CD4-positive, CD25-positive, alpha-beta regulatory T cell (primary cell): ENCODE results near the gene SPATA2L. TPM values are rescaled to one million over a fixed set of nuclear protein-coding genes. Genes with fewer than 3 reads are reported as not detected.

Experiments used
- ATAC-seq, 2 donors: fragments of 150-1000 bp; cut with Tn5 transposase; one replicate each; pipeline ENCODE4 v1.10.0; 2021; ENCODE audit warnings: low read depth in 2 of 2, moderate number of reproducible peaks in 2 of 2, moderate library complexity in 1 of 2
- DNase-seq, 3 donors: peaks; one replicate each; pipeline versions ENCODE4 v3.0.0 to v3.0.0-alpha.2; 2012 to 2022; ENCODE audit warnings: mixed read lengths in 1 of 3
- H3K27ac ChIP-seq: one replicate; pipeline ENCODE4 v1.7.0; 2013; ENCODE audit warnings: mild to moderate bottlenecking, low read length; ENCODE audit not compliant: insufficient read depth, poor library complexity, severe bottlenecking
- H3K27me3 ChIP-seq: one replicate; pipeline ENCODE4 v1.7.0; 2013; ENCODE audit warnings: low read length; ENCODE audit not compliant: control insufficient read depth, insufficient read depth
- H3K36me3 ChIP-seq: one replicate; pipeline ENCODE4 v1.7.0; 2013; ENCODE audit warnings: mild to moderate bottlenecking, low read length, moderate library complexity; ENCODE audit not compliant: control insufficient read depth, insufficient read depth
- H3K4me1 ChIP-seq: 2 replicates; pipeline ENCODE4 v1.7.0; 2013; ENCODE audit warnings: mild to moderate bottlenecking, low read length; ENCODE audit not compliant: insufficient read depth, control insufficient read depth, poor library complexity, severe bottlenecking
- H3K4me3 ChIP-seq: one replicate; pipeline ENCODE4 v1.7.0; 2013; ENCODE audit warnings: low read depth, mild to moderate bottlenecking, low read length, moderate library complexity
- H3K9me3 ChIP-seq, 2 experiments: 1 replicate in 1 of 2; 2 replicates in 1 of 2; pipeline ENCODE4 v1.7.0; 2013; ENCODE audit warnings: low read length in 2 of 2, mild to moderate bottlenecking in 1 of 2, moderate library complexity in 1 of 2; ENCODE audit not compliant: control insufficient read depth in 2 of 2
- H3K27ac Mint-ChIP-seq, 3 donors: one replicate each; pipeline ENCODE4 v1.8.0; 2020 to 2022; ENCODE audit warnings: mild to moderate bottlenecking in 3 of 3, mixed read lengths in 3 of 3, moderate library complexity in 2 of 3
- H3K27me3 Mint-ChIP-seq: one replicate; pipeline ENCODE4 v1.8.0; 2022; ENCODE audit warnings: mild to moderate bottlenecking, mixed read lengths
- H3K36me3 Mint-ChIP-seq: one replicate; pipeline ENCODE4 v1.8.0; 2020; ENCODE audit warnings: mixed read lengths
- H3K4me1 Mint-ChIP-seq, 4 donors: one replicate each; pipeline ENCODE4 v1.8.0; 2020 to 2022; ENCODE audit warnings: mixed read lengths in 4 of 4, mild to moderate bottlenecking in 1 of 4
- H3K4me3 Mint-ChIP-seq, 4 donors: one replicate each; pipeline ENCODE4 v1.8.0; 2020 to 2022; ENCODE audit warnings: mild to moderate bottlenecking in 4 of 4, mixed read lengths in 4 of 4, moderate library complexity in 3 of 4
- H3K9me3 Mint-ChIP-seq, 7 donors: one replicate each; pipeline ENCODE4 v1.8.0; 2020 to 2022; ENCODE audit warnings: mixed read lengths in 7 of 7, mild to moderate bottlenecking in 3 of 7, moderate library complexity in 2 of 7
- polyA plus RNA-seq, 4 donors: library from polyadenylated mRNA; unstranded; fragments of 300-500 nt; fragmentation: Illumina TruSeq; gene quantifications; one replicate each; pipeline ENCODE4 v1.2.3, GENCODE V29; 2021
- total RNA-seq: library from RNA; stranded (reverse); gene quantifications from one replicate; pipeline ENCODE4 v1.2.3, GENCODE V29; 2022

Gene SPATA2L
- total and polyA plus RNA-seq, 5 donors from 2014 or later, result 5.6 to 15.6 (median 8.4) TPM

GRCh38 chr16:89741342-89742014 is 40.0 kb upstream of the SPATA2L start:
- H3K4me1 ChIP-seq, result peaks cover 13% of the 10 kb centered on the region
- no peak overlapping the region for H3K27ac ChIP-seq
- ATAC-seq (no peak), DNase-seq (no peak)
- no peaks in the 10 kb centered on the region for H3K9me3 ChIP-seq
- no peaks in the 10 kb centered on the region for H3K27me3 ChIP-seq
- H3K4me3 ChIP-seq, result no peak overlapping the region
- Mint-ChIP-seq H3K4me3 (no peak overlapping the region), H3K36me3 (peaks cover 8% of the 10 kb centered on the region), H3K27ac (peak overlapping the region in 2 of 3 donors; percentile 67 to 68), H3K27me3 (no peaks in the 10 kb centered on the region), H3K4me1 (peaks cover 0 to 37% (median 14%) of the 10 kb centered on the region in 4 donors), H3K9me3 (no peaks in the 10 kb centered on the region)
- H3K36me3 ChIP-seq, result peaks cover 64% of the 10 kb centered on the region

DNA sequence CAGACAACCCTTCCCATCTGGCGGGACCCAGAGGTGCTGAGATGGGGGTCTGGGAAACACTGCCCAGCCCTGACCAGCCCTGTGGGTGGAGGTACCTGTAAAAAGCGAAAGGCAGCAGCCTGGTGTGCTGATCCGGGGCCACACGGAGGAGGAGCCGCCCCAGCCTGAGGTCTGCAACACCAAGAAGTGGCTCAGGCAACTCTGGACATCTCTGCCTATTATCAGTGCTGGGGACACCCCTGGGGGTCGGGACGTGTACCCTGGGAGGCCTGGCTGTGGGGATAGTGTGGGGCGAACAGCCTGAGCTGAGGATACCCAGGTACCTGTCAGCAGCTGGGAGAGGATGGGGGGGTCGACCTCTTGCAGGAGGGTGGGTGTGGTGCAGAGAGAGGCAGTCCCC is 37.9 kb upstream of the SPATA2L start:
- DNase-seq (no peak), ATAC-seq (no peak)
- peaks cover 0 to 50% (median 20%) of the 10 kb centered on the region in 4 donors for H3K4me1 Mint-ChIP-seq
- no peak overlapping the region for H3K27ac Mint-ChIP-seq
- no peaks in the 10 kb centered on the region for H3K9me3 Mint-ChIP-seq
- Histone ChIP-seq H3K27ac (no peak overlapping the region), H3K4me1 (peaks cover 20% of the 10 kb centered on the region), H3K4me3 (no peak overlapping the region), H3K36me3 (peaks cover 73% of the 10 kb centered on the region), H3K27me3 (no peaks in the 10 kb centered on the region), H3K9me3 (no peaks in the 10 kb centered on the region)
- H3K36me3 Mint-ChIP-seq, result peaks cover 17% of the 10 kb centered on the region
- no peak overlapping the region for H3K4me3 Mint-ChIP-seq
- no peaks in the 10 kb centered on the region for H3K27me3 Mint-ChIP-seq

- no peaks in the 10 kb centered on the region for H3K27me3 ChIP-seq
- Mint-ChIP-seq H3K36me3 (peaks cover 20% of the 10 kb centered on the region), H3K27me3 (no peaks in the 10 kb centered on the region), H3K4me3 (no peak overlapping the region), H3K4me1 (peaks cover 0 to 52% (median 21%) of the 10 kb centered on the region in 4 donors), H3K9me3 (no peaks in the 10 kb centered on the region), H3K27ac (peak overlapping the region in 1 of 3 donors; percentile 26)
- peaks cover 20% of the 10 kb centered on the region for H3K4me1 ChIP-seq
- H3K27ac ChIP-seq, result no peak overlapping the region
- H3K36me3 ChIP-seq, result peaks cover 75% of the 10 kb centered on the region
- no peak for DNase-seq
- no peak for ATAC-seq
- H3K4me3 ChIP-seq, result no peak overlapping the region
- H3K9me3 ChIP-seq, result no peaks in the 10 kb centered on the region
Measured at GRCh38 chr16:89738538-89739317, 37.2 kb upstream of the SPATA2L start.

DNA sequence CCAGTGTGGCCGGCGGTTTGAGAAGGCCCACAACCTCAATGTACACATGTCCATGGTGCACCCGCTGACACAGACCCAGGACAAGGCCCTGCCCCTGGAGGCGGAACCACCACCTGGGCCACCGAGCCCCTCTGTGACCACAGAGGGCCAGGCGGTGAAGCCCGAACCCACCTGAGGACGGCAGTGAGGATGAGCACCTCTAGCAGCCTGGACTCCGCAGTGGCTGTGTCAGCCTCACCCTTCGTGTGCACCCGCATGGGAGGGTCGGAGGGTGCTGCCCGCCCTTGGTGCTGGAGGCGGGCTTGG is 36.5 kb upstream of the SPATA2L start:
- H3K27me3 ChIP-seq, result no peaks in the 10 kb centered on the region
- DNase-seq (no peak), ATAC-seq (no peak)
- peak overlapping the region; percentile 49 for H3K27ac ChIP-seq
- H3K27me3 Mint-ChIP-seq, result no peaks in the 10 kb centered on the region
- no peak overlapping the region for H3K4me3 ChIP-seq
- peaks cover 20% of the 10 kb centered on the region for H3K4me1 ChIP-seq
- H3K36me3 ChIP-seq, result peaks cover 82% of the 10 kb centered on the region
- peak overlapping the region in 1 of 4 donors; percentile 47 for H3K4me3 Mint-ChIP-seq
- peak overlapping the region in 2 of 3 donors; percentile 26 to 66 for H3K27ac Mint-ChIP-seq
- peaks cover 27% of the 10 kb centered on the region for H3K36me3 Mint-ChIP-seq
- peaks cover 0 to 51% (median 21%) of the 10 kb centered on the region in 4 donors for H3K4me1 Mint-ChIP-seq
- no peaks in the 10 kb centered on the region for H3K9me3 Mint-ChIP-seq
- H3K9me3 ChIP-seq, result no peaks in the 10 kb centered on the region

- no peaks in the 10 kb centered on the region for H3K27me3 Mint-ChIP-seq
- peak; percentile 30 to 37 for ATAC-seq
- H3K36me3 Mint-ChIP-seq, result peaks cover 28% of the 10 kb centered on the region
Measured at GRCh38 chr16:89737341-89738071, 36.0 kb upstream of the SPATA2L start.

GRCh38 chr16:89736554-89736953 is 35.0 kb upstream of the SPATA2L start:
- H3K27me3 Mint-ChIP-seq, result no peaks in the 10 kb centered on the region
- Histone ChIP-seq H3K9me3 (no peaks in the 10 kb centered on the region), H3K4me1 (peaks cover 24% of the 10 kb centered on the region), H3K4me3 (no peak overlapping the region), H3K27me3 (no peaks in the 10 kb centered on the region), H3K36me3 (peaks cover 94% of the 10 kb centered on the region), H3K27ac (peak overlapping the region; percentile 49)
- peak overlapping the region in 1 of 3 donors; percentile 60 for H3K27ac Mint-ChIP-seq
- H3K4me1 Mint-ChIP-seq, result peaks cover 4 to 61% (median 26%) of the 10 kb centered on the region in 4 donors
- DNase-seq, result no peak
- no peaks in the 10 kb centered on the region for H3K9me3 Mint-ChIP-seq
- peak overlapping the region in 1 of 4 donors; percentile 65 for H3K4me3 Mint-ChIP-seq
- no peak for ATAC-seq
- peaks cover 33% of the 10 kb centered on the region for H3K36me3 Mint-ChIP-seq

More at GRCh38 chr16:89737341-89738071, 36.0 kb upstream of the SPATA2L start:
- Histone ChIP-seq H3K27ac (peak overlapping the region; percentile 49), H3K4me1 (peaks cover 20% of the 10 kb centered on the region), H3K27me3 (no peaks in the 10 kb centered on the region), H3K36me3 (peaks cover 88% of the 10 kb centered on the region), H3K4me3 (no peak overlapping the region), H3K9me3 (no peaks in the 10 kb centered on the region)
- Mint-ChIP-seq H3K27ac (peak overlapping the region; percentile 36 to 66 (median 60)), H3K4me3 (peak overlapping the region; percentile 41 to 85 (median 60)), H3K4me1 (peaks cover 0 to 53% (median 21%) of the 10 kb centered on the region in 4 donors), H3K9me3 (no peaks in the 10 kb centered on the region)
- DNase-seq, result peak in 2 of 3 donors; percentile 68 to 71

DNA sequence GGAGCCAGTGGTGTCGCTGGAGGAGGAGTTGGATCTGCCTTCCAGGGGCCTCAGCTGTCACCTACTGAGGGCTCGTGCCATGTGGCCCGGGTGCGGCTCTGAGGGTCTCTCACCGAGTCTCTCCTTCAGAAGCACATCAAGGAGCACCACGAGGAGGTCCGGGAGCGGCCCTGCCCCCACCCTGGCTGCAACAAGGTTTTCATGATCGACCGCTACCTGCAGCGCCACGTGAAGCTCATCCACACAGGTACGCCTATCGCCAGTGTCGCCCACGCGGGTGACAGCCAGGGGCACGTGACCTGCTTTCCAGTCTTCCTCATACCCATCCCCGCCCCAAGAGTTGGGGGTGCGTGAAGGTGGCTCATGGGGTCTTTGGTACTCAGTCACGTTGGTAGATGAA is 32.3 kb upstream of the SPATA2L start:
- DNase-seq (no peak), ATAC-seq (no peak)
- Histone ChIP-seq H3K36me3 (peaks cover 94% of the 10 kb centered on the region), H3K4me3 (no peak overlapping the region), H3K27me3 (no peaks in the 10 kb centered on the region), H3K9me3 (no peaks in the 10 kb centered on the region), H3K27ac (no peak overlapping the region), H3K4me1 (peaks cover 25% of the 10 kb centered on the region)
- Mint-ChIP-seq H3K4me3 (no peak overlapping the region), H3K36me3 (peaks cover 43% of the 10 kb centered on the region), H3K27ac (peak overlapping the region in 1 of 3 donors; percentile 38), H3K4me1 (peaks cover 6 to 66% (median 27%) of the 10 kb centered on the region in 4 donors), H3K9me3 (no peaks in the 10 kb centered on the region), H3K27me3 (no peaks in the 10 kb centered on the region)
